SU-DHL-6 (cell line): ENCODE data around the gene KRT81.

Experiments
- H2AFZ ChIP-seq: fragments of 200-600 bp; sonication (generic); 2 replicates; pipeline ENCODE4 v1.6.1; 2014; ENCODE audit warnings: low read depth, mild to moderate bottlenecking, moderate library complexity, mixed read lengths, antibody characterized with exemption, low read length; ENCODE audit not compliant: severe bottlenecking
- H3F3A ChIP-seq: fragments of 200-600 bp; shearing (Covaris generic); 2 replicates; pipeline ENCODE4 v1.6.0; 2016; ENCODE audit warnings: antibody characterized with exemption, mild to moderate bottlenecking; ENCODE audit not compliant: insufficient read depth
- H3K27ac ChIP-seq: fragments of 200-600 bp; sonication (generic); 2 replicates; pipeline ENCODE4 v1.5.1; 2016; ENCODE audit warnings: low read depth, mild to moderate bottlenecking, low read length, moderate library complexity, mixed read lengths
- H3K27me3 ChIP-seq: fragments of 200-600 bp; sonication (generic), shearing (Covaris generic); 2 replicates; pipeline ENCODE4 v1.6.0; 2014; ENCODE audit warnings: mild to moderate bottlenecking, low read length
- H3K36me3 ChIP-seq: fragments of 200-600 bp; sonication (generic); 2 replicates; pipeline ENCODE4 v1.6.1; 2014; ENCODE audit warnings: mild to moderate bottlenecking, low read length, mixed read lengths
- H3K4me2 ChIP-seq: fragments of 300-600, 200-600 bp; shearing (Covaris generic), sonication (generic); 2 replicates; pipeline ENCODE4 v1.6.0; 2014; ENCODE audit warnings: low read length, low read depth, mild to moderate bottlenecking; ENCODE audit not compliant: poor library complexity, severe bottlenecking
- H3K4me3 ChIP-seq: fragments of 200-600 bp; sonication (generic); 2 replicates; pipeline ENCODE4 v1.5.1; 2014; ENCODE audit warnings: antibody characterized with exemption, low read length, mild to moderate bottlenecking, mixed read lengths; ENCODE audit not compliant: insufficient read depth, poor library complexity, severe bottlenecking
- H3K79me2 ChIP-seq: fragments of 200-600 bp; sonication (generic); 2 replicates; pipeline ENCODE4 v1.6.1; 2014; ENCODE audit warnings: mild to moderate bottlenecking, low read length, moderate library complexity; ENCODE audit not compliant: insufficient read depth
- H3K9ac ChIP-seq: fragments of 200-600 bp; sonication (generic); 2 replicates; pipeline ENCODE4 v1.7.0; 2014; ENCODE audit warnings: mild to moderate bottlenecking, low read length
- H3K9me2 ChIP-seq: fragments of 200-600 bp; sonication (generic); replicated peaks from 2 replicates; pipeline ENCODE4 v1.6.1; 2014; ENCODE audit warnings: low read length; ENCODE audit not compliant: insufficient read depth
- H3K9me3 ChIP-seq: fragments of 200-600 bp; sonication (generic); 2 replicates; pipeline ENCODE4 v1.6.1; 2014; ENCODE audit warnings: low read length, mixed read lengths; ENCODE audit not compliant: insufficient read depth
- H4K20me1 ChIP-seq: fragments of 200-600 bp; sonication (generic); 2 replicates; pipeline ENCODE4 v1.6.1; 2014; ENCODE audit warnings: low read depth, mild to moderate bottlenecking, antibody characterized with exemption, low read length, moderate library complexity, mixed read lengths
- CTCF ChIP-seq: fragments of 200-600 bp; sonication (generic); IDR thresholded peaks from one replicate; pipeline ENCODE4 v1.5.1; 2017; ENCODE audit warnings: antibody characterized with exemption, mild to moderate bottlenecking, low read length, moderate library complexity; ENCODE audit not compliant: insufficient read depth, poor library complexity, severe bottlenecking
- EZH2phosphoT487 ChIP-seq: fragments of 200-600 bp; sonication (generic), shearing (Covaris generic); conservative IDR thresholded peaks from 2 replicates; pipeline ENCODE4 v1.6.1; 2018; ENCODE audit warnings: mild to moderate bottlenecking, antibody characterized with exemption, low read length, moderate library complexity, mixed read lengths

Gene KRT81

GRCh38 chr12:52262286-52262685, 29.0 kb downstream of the KRT81 start:
- no peak overlapping the region for H3K9ac ChIP-seq
- H3K27me3 ChIP-seq = no peaks in the 10 kb centered on the region
- no peaks in the 10 kb centered on the region for H3F3A ChIP-seq
- H3K27ac ChIP-seq = no peak overlapping the region
- H3K9me2 ChIP-seq = no peaks in the 10 kb centered on the region
- no peak overlapping the region for H2AFZ ChIP-seq
- no peak overlapping the region for H3K4me3 ChIP-seq
- TF ChIP-seq CTCF = no peak
- TF ChIP-seq EZH2phosphoT487 = no peak
- no peaks in the 10 kb centered on the region for H4K20me1 ChIP-seq
- H3K4me2 ChIP-seq = no peak overlapping the region
- no peaks in the 10 kb centered on the region for H3K79me2 ChIP-seq
- no peaks in the 10 kb centered on the region for H3K9me3 ChIP-seq
- no peaks in the 10 kb centered on the region for H3K36me3 ChIP-seq

- no peaks in the 10 kb centered on the region for H3F3A ChIP-seq
- no peaks in the 10 kb centered on the region for H3K79me2 ChIP-seq
- H3K9me2 ChIP-seq = no peaks in the 10 kb centered on the region
- no peaks in the 10 kb centered on the region for H3K27me3 ChIP-seq
- H2AFZ ChIP-seq = no peak overlapping the region
- H3K4me3 ChIP-seq = no peak overlapping the region
- H3K36me3 ChIP-seq = no peaks in the 10 kb centered on the region
- H3K27ac ChIP-seq = no peak overlapping the region
- H4K20me1 ChIP-seq = no peaks in the 10 kb centered on the region
- no peak overlapping the region for H3K4me2 ChIP-seq
- no peak overlapping the region for H3K9ac ChIP-seq
- no peaks in the 10 kb centered on the region for H3K9me3 ChIP-seq
- TF ChIP-seq CTCF = no peak
- TF ChIP-seq EZH2phosphoT487 = no peak
Observed at GRCh38 chr12:52261208-52261484, 30.2 kb downstream of the KRT81 start.

- Histone ChIP-seq H3K27ac (no peak overlapping the region), H3K9ac (no peak overlapping the region), H3K9me3 (no peaks in the 10 kb centered on the region), H3K79me2 (no peaks in the 10 kb centered on the region), H3K27me3 (no peaks in the 10 kb centered on the region), H3K9me2 (no peaks in the 10 kb centered on the region), H4K20me1 (no peaks in the 10 kb centered on the region), H3K36me3 (no peaks in the 10 kb centered on the region), H2AFZ (no peak overlapping the region), H3F3A (no peaks in the 10 kb centered on the region), H3K4me3 (no peak overlapping the region), H3K4me2 (no peak overlapping the region)
- no peak for TF ChIP-seq CTCF
- TF ChIP-seq EZH2phosphoT487 = no peak
Observed at GRCh38 chr12:52260361-52261207, 30.8 kb downstream of the KRT81 start.
